A549 (cell line): ENCODE measurements around the gene MED26. TPM values are rescaled to one million over a fixed set of nuclear protein-coding genes. Genes with fewer than 3 reads are reported as not detected.

Experiments
- ATAC-seq, 2 experiments: fragments of 200-7000 bp in 1 of 2; fragments of >200 bp in 1 of 2; cut with Nextera tagmentation in 1 of 2; cut with Tn5 transposase in 1 of 2; 3 replicates each; pipeline versions ENCODE4 v1.8.0 to v1.9.1; 2018 to 2020; ENCODE audit warnings: mild to moderate bottlenecking in 1 of 2, moderate library complexity in 1 of 2
- CTCF ChIA-PET: fragments of 300-600 bp; sonication (Branson Sonifier 250); formaldehyde crosslinking; extraction: SDS; loops from one replicate; lab custom pipeline; 2021; ENCODE audit warnings: antibody characterized with exemption, inconsistent platforms; lab: Yijun Ruan, JAX
- POLR2A ChIA-PET: fragments of 350-600 bp; formaldehyde crosslinking; extraction: SDS; loops from one replicate; lab custom pipeline; 2021; ENCODE audit warnings: antibody characterized with exemption, inconsistent platforms; lab: Yijun Ruan, JAX
- DNase-seq, 2 experiments: peaks; one replicate each; pipeline versions ENCODE4 v3.0.0 to v3.0.0-alpha.2; 2011 to 2016; ENCODE audit warnings: low read depth in 1 of 2, low spot score in 1 of 2
- FAIRE-seq: peaks from 2 replicates; lab custom pipeline; 2011; peaks lifted over from hg19 to GRCh38; lab: Jason Lieb, UNC
- H3K27ac ChIP-seq, 2 experiments: fragments of >200 bp; sonication (Bioruptor Twin); formaldehyde crosslinking; 3 replicates each; pipeline ENCODE4 v1.5.1; 2016 to 2017
- H3K4me1 ChIP-seq: fragments of >200 bp; sonication (Bioruptor Twin); formaldehyde crosslinking; 3 replicates; pipeline ENCODE4 v1.6.1; 2016
- H3K4me2 ChIP-seq: fragments of >200 bp; sonication (Bioruptor Twin); formaldehyde crosslinking; 3 replicates; pipeline ENCODE4 v1.6.1; 2016
- H3K4me3 ChIP-seq: fragments of >200 bp; sonication (Bioruptor Twin); formaldehyde crosslinking; 3 replicates; pipeline ENCODE4 v1.5.1; 2016
- H3K9me3 ChIP-seq: fragments of >200 bp; sonication (Bioruptor Twin); formaldehyde crosslinking; 3 replicates; pipeline ENCODE4 v1.6.1; 2016
- CBX2 ChIP-seq: fragments of 200-600 bp; sonication (generic); IDR thresholded peaks from 2 replicates; pipeline ENCODE4 v1.6.1; 2016; ENCODE audit warnings: low read depth, mild to moderate bottlenecking, borderline replicate concordance
- CBX8 ChIP-seq: fragments of 200-600 bp; sonication (generic); IDR thresholded peaks from 2 replicates; pipeline ENCODE4 v1.6.1; 2016
- FOXS1 ChIP-seq: fragments of 250-450 bp; sonication (Bioruptor Pico); IDR thresholded peaks from 2 replicates; pipeline ENCODE4 v1.5.0; 2020; ENCODE audit warnings: mild to moderate bottlenecking, moderate library complexity
- HDAC2 ChIP-seq: fragments of 200-600 bp; sonication (generic); IDR thresholded peaks from 2 replicates; pipeline ENCODE4 v1.6.1; 2016
- HEYL ChIP-seq: fragments of 250-450 bp; sonication (Bioruptor Pico); IDR thresholded peaks from 2 replicates; pipeline ENCODE4 v1.8.0; 2021; ENCODE audit warnings: mild to moderate bottlenecking, moderate library complexity
- HOXB13 ChIP-seq: fragments of 250-450 bp; sonication (Bioruptor Pico); IDR thresholded peaks from 2 replicates; pipeline ENCODE4 v1.5.0; 2020; ENCODE audit warnings: low read depth, mild to moderate bottlenecking, moderate library complexity
- HOXB5 ChIP-seq: fragments of 250-450 bp; sonication (Bioruptor Pico); IDR thresholded peaks from 2 replicates; pipeline ENCODE4 v1.5.0; 2020; ENCODE audit warnings: mild to moderate bottlenecking, moderate library complexity
- KDM5A ChIP-seq: fragments of 200-600 bp; sonication (generic); IDR thresholded peaks from 2 replicates; pipeline ENCODE4 v1.6.1; 2016; ENCODE audit warnings: antibody characterized with exemption, mild to moderate bottlenecking
- MAZ ChIP-seq: fragments of 150-350 bp; IDR thresholded peaks from 2 replicates; pipeline ENCODE4 v1.6.1; 2014; ENCODE audit warnings: antibody characterized with exemption, low read depth, low read length, borderline replicate concordance
- NPAS2 ChIP-seq: fragments of 250-450 bp; sonication (Bioruptor Pico); IDR thresholded peaks from 2 replicates; pipeline ENCODE4 v1.8.0; 2022; ENCODE audit warnings: mild to moderate bottlenecking, moderate library complexity, borderline replicate concordance
- NR3C1 ChIP-seq: fragments of >200 bp; sonication (Bioruptor Twin); formaldehyde crosslinking; IDR thresholded peaks from 3 replicates; pipeline ENCODE4 v1.6.1; 2017
- RAD21 ChIP-seq, 2 experiments: fragments of >200 bp in 1 of 2; sonication (Bioruptor Twin) in 1 of 2; formaldehyde crosslinking in 1 of 2; IDR thresholded peaks in 1 of 2; conservative IDR thresholded peaks in 1 of 2; 2 replicates in 1 of 2; 3 replicates in 1 of 2; pipeline ENCODE4 v1.6.1; 2012 to 2018; ENCODE audit warnings: inconsistent platforms in 1 of 2
- RFX5 ChIP-seq: fragments of 450-650 bp; IDR thresholded peaks from 2 replicates; pipeline ENCODE4 v1.7.1; 2014; ENCODE audit warnings: antibody characterized with exemption, mild to moderate bottlenecking, moderate library complexity
- ZNF302 ChIP-seq: fragments of 250-450 bp; sonication (Bioruptor Pico); IDR thresholded peaks from 2 replicates; pipeline ENCODE4 v1.9.0; 2021; ENCODE audit warnings: inconsistent platforms, mild to moderate bottlenecking, moderate library complexity
- ZSCAN20 ChIP-seq: fragments of 250-450 bp; sonication (Bioruptor Pico); IDR thresholded peaks from 2 replicates; pipeline ENCODE4 v1.8.0; 2022; ENCODE audit warnings: mild to moderate bottlenecking, moderate library complexity
- WGBS: methylation state at CpG from one replicate; pipeline ENCODE4 v1.1.6; 2017; ENCODE audit errors: missing lambda C conversion rate; 5-methylcytosine and 5-hydroxymethylcytosine counted together
- polyA plus RNA-seq, 4 experiments: library from polyadenylated mRNA; depleted of rRNA in 3 of 4; stranded (reverse); fragments of >200 nt; fragmentation: RNase III in 1 of 4; extraction: RNeasy Plus Mini Kit Qiagen cat#74134 plus additional on column Dnase treatment in 1 of 4; gene quantifications; 2 replicates in 3 of 4; 3 replicates in 1 of 4; pipeline ENCODE4 v1.2.3, GENCODE V29; 2011 to 2017
- TF ChIP-seq, protein P1 (sequence below): IDR thresholded peaks from 2 replicates; pipeline ENCODE4 v1.6.1; 2012
- TF ChIP-seq, protein P2 (sequence below): fragments of >200 bp; sonication (Bioruptor Twin); formaldehyde crosslinking; IDR thresholded peaks from 3 replicates; pipeline ENCODE4 v1.6.1; 2016
- TF ChIP-seq, protein P3 (sequence below): fragments of 250-450 bp; sonication (Bioruptor Pico); IDR thresholded peaks from 2 replicates; pipeline ENCODE4 v1.5.0; 2020; ENCODE audit warnings: low read depth, mild to moderate bottlenecking, moderate library complexity
- TF ChIP-seq, protein P4 (sequence below): fragments of >200 bp; sonication (Bioruptor Twin); formaldehyde crosslinking; IDR thresholded peaks from 2 replicates; pipeline ENCODE4 v1.6.1; 2016
- TF ChIP-seq, protein P5 (sequence below): fragments of 200-600 bp; sonication (generic); IDR thresholded peaks from 2 replicates; pipeline ENCODE4 v1.6.1; 2016; ENCODE audit warnings: antibody characterized with exemption, mild to moderate bottlenecking, moderate library complexity

The MED26 gene
- polyA plus RNA-seq, 2 of the 4 experiments (the other 2 are of a cell fraction) = 2.4 to 3.6 TPM

DNA sequence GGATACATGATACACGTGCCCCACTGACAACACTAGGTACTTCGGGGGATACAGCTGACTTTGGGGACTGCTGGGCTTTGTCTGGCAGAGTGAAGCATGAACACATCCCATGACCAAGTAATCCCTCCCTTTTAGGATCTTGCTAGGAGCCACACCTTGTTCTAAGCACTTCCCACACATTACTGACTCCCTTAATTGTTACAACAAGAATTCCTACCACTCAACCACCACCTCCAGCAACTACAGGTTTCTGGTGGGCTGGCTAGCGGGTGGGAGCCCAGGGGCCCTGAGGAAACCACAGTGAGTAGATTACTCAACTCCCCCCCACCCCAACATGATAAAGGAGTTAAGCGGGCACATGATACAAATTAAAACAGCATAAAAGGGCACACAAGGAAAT lies 48.6 kb downstream of the MED26 start:
- H3K9me3 ChIP-seq = no peaks in the 10 kb centered on the region
- TF ChIP-seq HOXB13 (CRISPR knock-in tag) = no peak
- TF ChIP-seq HEYL = no peak
- TF ChIP-seq, protein P1, sequence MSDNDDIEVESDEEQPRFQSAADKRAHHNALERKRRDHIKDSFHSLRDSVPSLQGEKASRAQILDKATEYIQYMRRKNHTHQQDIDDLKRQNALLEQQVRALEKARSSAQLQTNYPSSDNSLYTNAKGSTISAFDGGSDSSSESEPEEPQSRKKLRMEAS = no peak
- no peak for TF ChIP-seq NPAS2 (CRISPR knock-in tag)
- no peak for TF ChIP-seq HOXB5 (CRISPR knock-in tag)
- TF ChIP-seq, all 56 proteins: peak for 0
- Histone ChIP-seq H3K4me3 (no peak overlapping the region), H3K4me1 (peaks cover 16% of the 10 kb centered on the region), H3K4me2 (no peak overlapping the region), H3K27ac (no peak overlapping the region)
- ATAC-seq (no peak), FAIRE-seq (no peak), DNase-seq (no peak)
- ChIA-PET POLR2A (no interaction called here), CTCF (no interaction called here)
- WGBS = 91% methylated on average over 4 of the region's 4 CpGs

DNA sequence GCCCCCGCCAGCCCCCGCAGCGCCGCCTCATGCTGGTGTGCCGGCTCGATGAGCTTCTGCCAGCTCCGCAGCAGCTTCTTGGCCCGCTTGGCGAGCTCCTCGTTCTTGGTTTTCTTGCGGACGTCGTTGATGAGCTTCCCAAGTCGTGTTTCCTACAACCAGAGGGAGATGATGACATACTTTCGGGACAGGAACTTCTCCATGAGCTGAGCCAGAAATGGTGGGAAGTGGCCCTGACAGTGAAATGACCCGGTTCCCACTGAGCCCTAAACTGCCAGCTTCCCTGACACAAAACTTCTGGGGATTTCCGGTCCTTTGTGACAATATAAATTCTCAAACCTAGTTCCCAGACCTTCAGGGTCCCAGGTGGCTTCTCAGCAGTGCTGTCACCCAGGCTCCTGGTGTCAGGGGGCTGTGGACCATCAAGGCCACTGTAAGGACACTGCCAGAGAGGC lies 50.4 kb downstream of the MED26 start:
- no peak overlapping the region for H3K4me3 ChIP-seq
- CTCF ChIA-PET = no interaction called here
- H3K27ac ChIP-seq = no peak overlapping the region
- ATAC-seq = no peak
- 87% methylated on average over 14 of the region's 17 CpGs for WGBS
- peaks cover 18% of the 10 kb centered on the region for H3K4me1 ChIP-seq
- no peak overlapping the region for H3K4me2 ChIP-seq
- H3K9me3 ChIP-seq = no peaks in the 10 kb centered on the region
- no peak for TF ChIP-seq ZNF302 (CRISPR knock-in tag)
- TF ChIP-seq RAD21 (conservative IDR thresholded peaks at IDR 0.05 in 1 of 2, IDR thresholded peaks at IDR 0.05 in 1 of 2) = no peak
- TF ChIP-seq HOXB5 (CRISPR knock-in tag) = no peak
- TF ChIP-seq CBX8 = no peak
- no peak for DNase-seq
- FAIRE-seq = no peak
- POLR2A ChIA-PET = interaction anchor here (0.6 kb wide), 1 partner anchor 29 kb away, joined by 5 read pairs; no protein-coding TSS in a partner anchor

DNA sequence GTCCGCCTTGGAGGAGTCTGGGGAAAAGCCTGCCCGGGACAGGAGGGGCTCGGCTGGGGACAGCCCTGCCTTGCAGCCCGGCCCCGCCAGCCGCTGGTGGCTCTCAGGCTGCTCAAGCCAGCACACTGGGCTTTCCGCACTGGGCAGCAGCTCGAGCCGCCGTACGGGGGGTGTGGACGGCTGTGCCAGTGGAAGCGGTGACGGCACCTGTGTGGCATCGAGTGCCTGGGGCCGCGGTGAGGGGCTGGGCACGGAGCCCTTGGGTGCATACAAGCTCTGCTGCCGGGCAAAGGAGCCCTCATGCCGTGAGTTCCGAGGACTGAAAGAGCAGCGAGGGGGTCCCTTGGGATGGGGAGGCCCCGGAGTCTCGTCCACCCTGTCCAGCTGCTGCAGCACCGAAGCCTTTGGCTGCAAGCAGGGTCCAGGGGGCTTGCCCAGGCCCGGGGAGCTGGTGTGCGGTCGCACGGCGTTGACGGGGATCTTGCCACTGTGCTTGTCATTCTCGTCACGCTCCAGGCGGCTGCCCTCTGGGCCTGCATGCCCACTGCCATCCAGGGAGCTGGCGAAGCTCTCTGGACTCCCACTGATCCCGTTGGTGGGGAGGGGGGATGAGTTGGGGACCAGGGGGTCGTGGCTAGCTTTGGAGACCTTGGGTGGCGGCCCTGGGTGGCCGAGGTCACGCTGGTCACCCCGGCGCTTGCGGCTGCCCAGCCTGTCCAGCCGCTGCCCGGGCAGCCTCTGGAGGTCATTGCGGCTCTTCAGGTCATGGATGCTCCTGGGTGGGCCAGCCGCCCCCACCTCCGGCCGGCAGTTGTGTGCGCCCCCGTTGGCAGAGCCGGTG lies 51.1 kb downstream of the MED26 start:
- Histone ChIP-seq H3K4me2 (no peak overlapping the region), H3K9me3 (no peaks in the 10 kb centered on the region), H3K4me1 (peaks cover 12% of the 10 kb centered on the region), H3K27ac (no peak overlapping the region), H3K4me3 (no peak overlapping the region)
- CTCF ChIA-PET = no interaction called here
- WGBS = 96% methylated on average over 14 of the region's 52 CpGs
- FAIRE-seq (no peak), DNase-seq (no peak), ATAC-seq (no peak)
- POLR2A ChIA-PET = no interaction called here
- TF ChIP-seq, protein P2, sequence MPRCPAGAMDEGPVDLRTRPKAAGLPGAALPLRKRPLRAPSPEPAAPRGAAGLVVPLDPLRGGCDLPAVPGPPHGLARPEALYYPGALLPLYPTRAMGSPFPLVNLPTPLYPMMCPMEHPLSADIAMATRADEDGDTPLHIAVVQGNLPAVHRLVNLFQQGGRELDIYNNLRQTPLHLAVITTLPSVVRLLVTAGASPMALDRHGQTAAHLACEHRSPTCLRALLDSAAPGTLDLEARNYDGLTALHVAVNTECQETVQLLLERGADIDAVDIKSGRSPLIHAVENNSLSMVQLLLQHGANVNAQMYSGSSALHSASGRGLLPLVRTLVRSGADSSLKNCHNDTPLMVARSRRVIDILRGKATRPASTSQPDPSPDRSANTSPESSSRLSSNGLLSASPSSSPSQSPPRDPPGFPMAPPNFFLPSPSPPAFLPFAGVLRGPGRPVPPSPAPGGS = no peak
- no peak for TF ChIP-seq HOXB13 (CRISPR knock-in tag)
- TF ChIP-seq KDM5A = no peak
- no peak for TF ChIP-seq NR3C1
- no peak for TF ChIP-seq ZNF302 (CRISPR knock-in tag)
- no peak for TF ChIP-seq RAD21 (conservative IDR thresholded peaks at IDR 0.05 in 1 of 2, IDR thresholded peaks at IDR 0.05 in 1 of 2)
- TF ChIP-seq FOXS1 (CRISPR knock-in tag) = no peak
- no peak for TF ChIP-seq HEYL
- TF ChIP-seq, protein P3, sequence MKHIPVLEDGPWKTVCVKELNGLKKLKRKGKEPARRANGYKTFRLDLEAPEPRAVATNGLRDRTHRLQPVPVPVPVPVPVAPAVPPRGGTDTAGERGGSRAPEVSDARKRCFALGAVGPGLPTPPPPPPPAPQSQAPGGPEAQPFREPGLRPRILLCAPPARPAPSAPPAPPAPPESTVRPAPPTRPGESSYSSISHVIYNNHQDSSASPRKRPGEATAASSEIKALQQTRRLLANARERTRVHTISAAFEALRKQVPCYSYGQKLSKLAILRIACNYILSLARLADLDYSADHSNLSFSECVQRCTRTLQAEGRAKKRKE (CRISPR knock-in tag) = no peak
- TF ChIP-seq HOXB5 (CRISPR knock-in tag) = no peak

DNA sequence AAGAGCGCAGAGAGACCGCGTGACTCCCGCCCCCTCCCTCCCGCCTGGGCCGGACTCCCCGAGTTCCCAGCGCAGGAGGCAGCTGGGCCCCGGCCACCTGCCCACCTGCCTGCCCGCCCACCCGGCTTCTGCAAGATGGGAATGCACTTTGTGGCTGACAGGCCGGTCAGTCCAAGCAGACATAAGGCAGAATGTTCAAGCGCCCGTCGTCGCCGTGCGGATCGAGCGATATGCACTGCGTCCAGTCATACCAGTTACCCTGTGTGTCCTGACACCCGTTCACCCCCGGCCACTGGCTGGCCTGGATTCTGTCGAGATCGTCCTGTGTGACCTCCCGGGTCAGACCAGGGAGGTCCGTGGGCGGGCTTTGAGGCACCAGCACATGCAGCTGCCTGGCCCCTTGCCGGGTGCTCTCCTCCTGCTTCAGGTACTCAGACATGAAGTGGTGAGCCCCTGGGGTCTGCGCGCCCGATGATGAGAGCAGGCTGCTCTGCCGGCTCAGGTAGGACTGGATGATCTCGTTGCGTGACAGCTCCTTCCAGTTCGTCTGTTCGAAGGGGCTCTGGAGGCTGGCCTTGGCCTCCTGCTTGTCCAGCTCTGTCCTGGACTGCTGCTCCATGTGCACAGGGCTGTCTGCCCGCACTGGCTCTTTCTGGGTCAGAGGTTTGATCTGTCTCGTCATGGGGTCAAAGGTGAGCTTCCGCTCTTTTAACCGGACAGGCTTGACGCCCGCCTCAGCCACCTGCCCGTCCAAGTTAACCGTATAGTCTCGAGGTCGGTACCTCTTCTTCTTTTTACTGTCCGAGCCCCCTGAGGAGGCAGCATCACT lies 51.9 kb downstream of the MED26 start:
- no peak for DNase-seq
- no peak for ATAC-seq
- Histone ChIP-seq H3K4me1 (peaks cover 12% of the 10 kb centered on the region; the same call in 2 of the 3 replicates), H3K4me2 (no peak overlapping the region), H3K9me3 (no peaks in the 10 kb centered on the region), H3K27ac (no peak overlapping the region), H3K4me3 (no peak overlapping the region)
- 89% methylated on average over 24 of the region's 48 CpGs for WGBS
- POLR2A ChIA-PET = no interaction called here
- no peak for FAIRE-seq
- CTCF ChIA-PET = no interaction called here
- TF ChIP-seq RFX5 = no peak
- TF ChIP-seq, protein P4, sequence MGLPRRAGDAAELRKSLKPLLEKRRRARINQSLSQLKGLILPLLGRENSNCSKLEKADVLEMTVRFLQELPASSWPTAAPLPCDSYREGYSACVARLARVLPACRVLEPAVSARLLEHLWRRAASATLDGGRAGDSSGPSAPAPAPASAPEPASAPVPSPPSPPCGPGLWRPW = no peak
- no peak for TF ChIP-seq ZSCAN20 (CRISPR knock-in tag)
- no peak for TF ChIP-seq MAZ
- no peak for TF ChIP-seq HDAC2
- TF ChIP-seq, protein P5, sequence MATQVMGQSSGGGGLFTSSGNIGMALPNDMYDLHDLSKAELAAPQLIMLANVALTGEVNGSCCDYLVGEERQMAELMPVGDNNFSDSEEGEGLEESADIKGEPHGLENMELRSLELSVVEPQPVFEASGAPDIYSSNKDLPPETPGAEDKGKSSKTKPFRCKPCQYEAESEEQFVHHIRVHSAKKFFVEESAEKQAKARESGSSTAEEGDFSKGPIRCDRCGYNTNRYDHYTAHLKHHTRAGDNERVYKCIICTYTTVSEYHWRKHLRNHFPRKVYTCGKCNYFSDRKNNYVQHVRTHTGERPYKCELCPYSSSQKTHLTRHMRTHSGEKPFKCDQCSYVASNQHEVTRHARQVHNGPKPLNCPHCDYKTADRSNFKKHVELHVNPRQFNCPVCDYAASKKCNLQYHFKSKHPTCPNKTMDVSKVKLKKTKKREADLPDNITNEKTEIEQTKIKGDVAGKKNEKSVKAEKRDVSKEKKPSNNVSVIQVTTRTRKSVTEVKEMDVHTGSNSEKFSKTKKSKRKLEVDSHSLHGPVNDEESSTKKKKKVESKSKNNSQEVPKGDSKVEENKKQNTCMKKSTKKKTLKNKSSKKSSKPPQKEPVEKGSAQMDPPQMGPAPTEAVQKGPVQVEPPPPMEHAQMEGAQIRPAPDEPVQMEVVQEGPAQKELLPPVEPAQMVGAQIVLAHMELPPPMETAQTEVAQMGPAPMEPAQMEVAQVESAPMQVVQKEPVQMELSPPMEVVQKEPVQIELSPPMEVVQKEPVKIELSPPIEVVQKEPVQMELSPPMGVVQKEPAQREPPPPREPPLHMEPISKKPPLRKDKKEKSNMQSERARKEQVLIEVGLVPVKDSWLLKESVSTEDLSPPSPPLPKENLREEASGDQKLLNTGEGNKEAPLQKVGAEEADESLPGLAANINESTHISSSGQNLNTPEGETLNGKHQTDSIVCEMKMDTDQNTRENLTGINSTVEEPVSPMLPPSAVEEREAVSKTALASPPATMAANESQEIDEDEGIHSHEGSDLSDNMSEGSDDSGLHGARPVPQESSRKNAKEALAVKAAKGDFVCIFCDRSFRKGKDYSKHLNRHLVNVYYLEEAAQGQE = no peak
- no peak for TF ChIP-seq CBX2
